Upper lobe of left lung (tissue), 6 donors: Measurements from ENCODE around the gene EGFLAM. TPM values are rescaled to one million over a fixed set of nuclear protein-coding genes. Genes with fewer than 3 reads are reported as not detected.

ENCODE experiments used
- ATAC-seq, 2 donors: fragments of 200-7000 bp; cut with Tn5 transposase; one replicate each; pipeline ENCODE4 v1.9.1; 2022; ENCODE audit warnings: mild to moderate bottlenecking in 2 of 2, moderate library complexity in 2 of 2; ENCODE audit not compliant: low FRiP score in 2 of 2
- DNase-seq, 2 donors: peaks; one replicate each; pipeline ENCODE4 v3.0.0-alpha.2; 2019 to 2020
- H3K27ac ChIP-seq, 4 donors: fragments of 200-600 bp; sonication (generic); one replicate each; pipeline ENCODE4 v1.5.1; 2016 to 2019
- H3K27me3 ChIP-seq, 4 donors: fragments of 200-600 bp; sonication (generic); one replicate each; pipeline ENCODE4 v1.5.1; 2017 to 2019
- H3K36me3 ChIP-seq, 4 donors: fragments of 200-600 bp; sonication (generic); one replicate each; pipeline ENCODE4 v1.5.1; 2016 to 2019
- H3K4me1 ChIP-seq, 4 donors: fragments of 200-600 bp; sonication (generic); one replicate each; pipeline ENCODE4 v1.5.1; 2018 to 2019
- H3K4me3 ChIP-seq, 4 donors: fragments of 200-600 bp; sonication (generic); one replicate each; pipeline ENCODE4 v1.5.1; 2017 to 2019; ENCODE audit warnings: mild to moderate bottlenecking in 2 of 4, moderate library complexity in 1 of 4
- H3K9me3 ChIP-seq, 4 donors: fragments of 200-600 bp; sonication (generic); one replicate each; pipeline ENCODE4 v1.5.1; 2018 to 2019
- CTCF ChIP-seq, 6 experiments: fragments of 450-650 bp in 4 of 6; fragments of 200-600 bp in 2 of 6; sonication (generic) in 2 of 6; IDR thresholded peaks; one replicate each; pipeline ENCODE4 v1.5.1; 2016 to 2019; ENCODE audit warnings: antibody characterized with exemption in 6 of 6
- EP300 ChIP-seq, 4 donors: sonication (generic); formaldehyde crosslinking; IDR thresholded peaks; one replicate each; pipeline ENCODE4 v1.5.1; 2017; ENCODE audit warnings: antibody characterized with exemption in 4 of 4, control low read depth in 2 of 4
- POLR2A ChIP-seq, 4 donors: fragments of 450-650 bp; IDR thresholded peaks; one replicate each; pipeline ENCODE4 v1.5.1; 2016 to 2017; ENCODE audit warnings: antibody characterized with exemption in 4 of 4, mild to moderate bottlenecking in 2 of 4
- POLR2AphosphoS5 ChIP-seq, 2 donors: sonication (generic); formaldehyde crosslinking; IDR thresholded peaks; one replicate each; pipeline ENCODE4 v1.5.1; 2017; ENCODE audit warnings: antibody characterized with exemption in 2 of 2
- WGBS, 2 donors: methylation state at CpG; one replicate each; pipeline ENCODE4 v1.1.5; 2017 to 2018; 5-methylcytosine and 5-hydroxymethylcytosine counted together
- total RNA-seq, 6 donors: library from RNA; depleted of rRNA in 4 of 6; stranded (reverse); fragments of >200 nt in 4 of 6; gene quantifications; one replicate each; pipeline versions ENCODE4 v1.1.0 to v1.2.1, GENCODE V29; 2016 to 2021
- donor health status: DM: no; HTN: no; CAD: no; lungs with moderate emphysema.
- donor health status: DM: no; HTN: yes; CAD: no; lungs with severe emphysema.

Gene EGFLAM
- total RNA-seq, 6 donors from 2014 or later, result 0.22 to 5.2 (median 1.6) TPM; not detected in 2

DNA sequence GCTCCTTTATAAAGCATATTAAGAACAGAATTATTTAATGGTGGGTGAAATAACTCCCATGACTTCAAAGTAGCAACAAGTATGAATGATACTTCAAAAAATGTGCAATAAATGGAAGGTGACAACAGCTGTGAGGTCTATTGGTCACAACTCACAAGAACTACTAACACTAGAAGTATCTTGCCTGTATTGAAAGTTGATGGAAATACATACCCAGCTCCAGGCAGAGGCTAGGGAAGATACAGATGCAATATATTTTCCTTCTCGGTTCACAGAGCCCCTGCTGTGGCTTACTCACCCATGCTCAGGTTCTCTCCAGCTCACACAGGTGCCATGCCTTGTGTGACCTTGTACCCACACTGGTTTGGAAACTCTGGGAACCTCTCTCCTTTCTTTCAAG, 164.3 kb downstream of the EGFLAM start:
- no peaks in the 10 kb centered on the region for H3K9me3 ChIP-seq
- H3K36me3 ChIP-seq, result no peaks in the 10 kb centered on the region
- DNase-seq (no peak), ATAC-seq (no peak)
- H3K4me1 ChIP-seq, result no peaks in the 10 kb centered on the region
- no peak overlapping the region for H3K27ac ChIP-seq
- H3K27me3 ChIP-seq, result no peaks in the 10 kb centered on the region
- TF ChIP-seq EP300 (IDR thresholded peaks at IDR 0.05) (no peak), CTCF (IDR thresholded peaks at IDR 0.05) (no peak), POLR2A (IDR thresholded peaks at IDR 0.05) (no peak), POLR2AphosphoS5 (IDR thresholded peaks at IDR 0.05) (no peak)
- no peak overlapping the region for H3K4me3 ChIP-seq
- 60 to 80% methylated on average over 1 of the region's 1 CpG for WGBS, 2 donors

- Histone ChIP-seq H3K4me3 (no peak overlapping the region), H3K27ac (no peak overlapping the region), H3K4me1 (no peaks in the 10 kb centered on the region), H3K9me3 (no peaks in the 10 kb centered on the region), H3K36me3 (no peaks in the 10 kb centered on the region), H3K27me3 (no peaks in the 10 kb centered on the region)
- TF ChIP-seq POLR2AphosphoS5 (IDR thresholded peaks at IDR 0.05), result no peak
- TF ChIP-seq EP300 (IDR thresholded peaks at IDR 0.05), result no peak
- WGBS, 2 donors, result 83 to 97% methylated on average over 5 of the region's 5 CpGs
- DNase-seq, result no peak
- no peak for ATAC-seq
Measured at GRCh38 chr5:38423276-38424147, 165.2 kb downstream of the EGFLAM start.

- Histone ChIP-seq H3K27me3 (no peaks in the 10 kb centered on the region), H3K36me3 (no peaks in the 10 kb centered on the region), H3K4me3 (no peak overlapping the region), H3K4me1 (no peaks in the 10 kb centered on the region), H3K9me3 (no peaks in the 10 kb centered on the region), H3K27ac (no peak overlapping the region)
- no peak for DNase-seq
- no peak for TF ChIP-seq POLR2AphosphoS5 (IDR thresholded peaks at IDR 0.05)
- no peak for TF ChIP-seq CTCF (IDR thresholded peaks at IDR 0.05)
- no peak for TF ChIP-seq EP300 (IDR thresholded peaks at IDR 0.05)
- no peak for TF ChIP-seq POLR2A (IDR thresholded peaks at IDR 0.05)
- 86 to 87% methylated on average over 4 of the region's 4 CpGs for WGBS, 2 donors
- no peak for ATAC-seq
Measured at GRCh38 chr5:38424148-38425060, 166.0 kb downstream of the EGFLAM start.

- no peak for DNase-seq
- 70 to 100% methylated on average over 1 of the region's 1 CpG for WGBS, 2 donors
- no peak for TF ChIP-seq EP300 (IDR thresholded peaks at IDR 0.05)
- no peak for TF ChIP-seq POLR2AphosphoS5 (IDR thresholded peaks at IDR 0.05)
- TF ChIP-seq POLR2A (IDR thresholded peaks at IDR 0.05), result no peak
- TF ChIP-seq CTCF (IDR thresholded peaks at IDR 0.05), result no peak
- Histone ChIP-seq H3K27me3 (no peaks in the 10 kb centered on the region), H3K4me1 (no peaks in the 10 kb centered on the region), H3K4me3 (no peak overlapping the region), H3K36me3 (no peaks in the 10 kb centered on the region), H3K9me3 (no peaks in the 10 kb centered on the region), H3K27ac (no peak overlapping the region)
- no peak for ATAC-seq
Measured at GRCh38 chr5:38426490-38426889, 168.1 kb downstream of the EGFLAM start.
